Breast epithelium (tissue), 3 donors: ENCODE data around the gene CTNNA2.

Experiments
- CTCF ChIP-seq, 3 donors: fragments of 450-650 bp; IDR thresholded peaks; one replicate each; pipeline ENCODE4 v1.5.1; 2016 to 2017; ENCODE audit warnings: antibody characterized with exemption in 3 of 3, mild to moderate bottlenecking in 3 of 3, moderate library complexity in 3 of 3
- POLR2A ChIP-seq: fragments of 450-650 bp; IDR thresholded peaks from one replicate; pipeline ENCODE4 v1.6.1; 2016; ENCODE audit warnings: antibody characterized with exemption, mild to moderate bottlenecking, moderate library complexity
- POLR2AphosphoS5 ChIP-seq, 3 donors: sonication (generic); formaldehyde crosslinking; IDR thresholded peaks; one replicate each; pipeline ENCODE4 v1.6.1; 2017; ENCODE audit warnings: antibody characterized with exemption in 3 of 3

GRCh38 chr2:80114812-80115211 is 602.0 kb downstream of the CTNNA2 start:
- TF ChIP-seq POLR2AphosphoS5 (IDR thresholded peaks at IDR 0.05): no peak
- TF ChIP-seq POLR2A: no peak
- TF ChIP-seq CTCF (IDR thresholded peaks at IDR 0.05): no peak
